Neuron (in vitro differentiated cells): Measurements from ENCODE around the gene SPEM2.

Source experiments
- H2AFZ ChIP-seq: one replicate; pipeline ENCODE4 v1.6.1; 2013; ENCODE audit warnings: low read depth, mild to moderate bottlenecking, inconsistent platforms, low read length, moderate library complexity
- H3K27me3 ChIP-seq: one replicate; pipeline ENCODE4 v1.6.1; 2013; ENCODE audit warnings: low read length; ENCODE audit not compliant: insufficient read depth
- H3K36me3 ChIP-seq: one replicate; pipeline ENCODE4 v1.6.1; 2013; ENCODE audit warnings: low read length; ENCODE audit not compliant: insufficient read depth
- H3K4me1 ChIP-seq: one replicate; pipeline ENCODE4 v1.6.1; 2013; ENCODE audit warnings: low read length; ENCODE audit not compliant: insufficient read depth
- H3K4me3 ChIP-seq: 2 replicates; pipeline ENCODE4 v1.5.1; 2013; ENCODE audit warnings: mild to moderate bottlenecking, low read length, moderate library complexity
- H3K9me3 ChIP-seq: one replicate; pipeline ENCODE4 v1.6.1; 2013; ENCODE audit warnings: low read length

SPEM2 gene

DNA sequence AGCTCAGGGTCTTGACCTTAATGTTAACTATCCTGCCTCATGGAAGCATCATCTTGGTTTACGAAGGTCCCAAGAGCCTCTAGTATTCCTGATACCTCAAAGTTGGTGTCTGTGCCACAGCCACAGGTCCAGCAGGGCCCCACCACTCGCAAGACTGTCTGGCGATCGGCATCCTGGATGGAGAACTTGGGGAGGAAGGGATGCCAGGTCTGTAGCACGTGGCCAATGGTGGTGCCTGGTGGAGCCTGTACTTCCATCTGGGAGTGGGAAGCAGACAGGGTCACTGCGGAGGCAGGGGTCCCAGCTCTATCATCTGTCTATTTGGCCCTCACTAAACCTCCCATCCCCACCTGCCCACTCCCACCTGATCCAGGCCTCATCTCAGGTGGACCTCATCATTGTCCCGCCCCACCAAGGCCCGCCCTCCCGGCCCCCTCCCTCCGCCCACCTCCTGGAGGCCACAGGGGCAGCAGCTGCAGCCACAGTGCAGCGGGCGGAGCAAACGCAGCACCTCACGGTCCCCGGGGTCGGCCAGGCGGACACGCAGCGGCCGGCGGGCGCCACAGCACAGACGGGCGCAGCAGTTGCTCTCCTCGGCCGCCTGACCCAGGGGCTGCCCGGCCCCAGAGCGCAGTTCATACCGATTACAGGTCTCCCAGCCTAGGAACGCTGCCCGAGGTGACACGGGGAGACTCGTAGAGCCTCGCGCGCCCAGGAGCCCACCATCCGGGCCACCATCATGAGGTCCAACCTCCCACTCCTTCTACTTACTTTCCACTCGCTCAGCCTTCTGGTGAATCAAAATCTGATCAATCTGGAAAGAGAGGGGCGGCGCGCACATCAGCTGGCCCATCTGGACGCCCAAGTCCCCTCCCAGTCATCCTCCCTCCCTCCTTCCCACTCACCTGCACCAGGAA is 32.5 kb upstream of the SPEM2 start:
- Histone ChIP-seq H3K4me3 (peak overlapping the region; percentile 62), H3K4me1 (peaks cover 11% of the 10 kb centered on the region), H3K27me3 (no peaks in the 10 kb centered on the region), H3K9me3 (no peaks in the 10 kb centered on the region), H3K36me3 (peaks cover 36% of the 10 kb centered on the region), H2AFZ (no peak overlapping the region)

DNA sequence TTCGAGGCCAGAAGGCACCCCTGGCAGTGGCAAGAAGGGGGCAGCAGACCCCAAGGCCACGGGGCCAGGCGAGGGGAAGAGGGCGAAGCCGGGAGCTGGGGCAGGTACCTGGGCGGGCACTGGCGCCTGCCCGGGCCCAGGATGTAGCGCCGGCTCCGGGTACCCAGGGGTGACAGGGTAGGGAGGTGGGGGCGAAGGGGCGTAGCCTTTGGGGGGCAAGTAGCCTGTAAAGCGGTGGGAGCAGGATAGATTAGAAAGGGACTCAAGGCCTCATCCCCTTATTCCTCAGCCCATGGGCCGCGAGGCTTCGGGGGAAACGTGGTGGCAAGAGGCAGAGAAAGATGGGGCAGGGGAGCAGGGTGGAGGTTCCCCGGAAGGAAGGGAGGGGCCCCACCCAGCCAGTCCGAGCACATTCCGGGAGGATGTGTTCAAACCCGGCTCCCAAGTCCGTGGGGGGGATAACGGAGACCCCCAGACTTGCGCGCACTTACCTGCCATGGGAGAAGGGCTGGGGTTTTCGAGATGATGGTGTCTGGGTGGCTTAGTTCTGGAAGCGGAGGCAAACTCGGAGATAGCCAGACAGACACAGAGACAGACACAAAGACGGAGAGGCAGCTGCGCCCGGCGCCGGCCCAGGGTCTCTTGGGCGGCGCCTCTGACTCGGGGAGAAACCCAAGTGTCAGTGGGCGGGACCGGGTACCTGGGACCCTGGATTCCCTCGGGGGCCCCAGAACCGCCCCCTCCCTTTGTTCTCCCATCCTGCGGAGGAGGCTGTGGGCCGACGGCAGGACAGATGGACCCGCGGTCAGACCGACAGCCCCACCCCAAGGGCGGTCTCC is 31.6 kb upstream of the SPEM2 start:
- Histone ChIP-seq H3K4me3 (peak overlapping the region; percentile 62), H3K4me1 (peaks cover 11% of the 10 kb centered on the region), H3K36me3 (peaks cover 30% of the 10 kb centered on the region), H2AFZ (peak overlapping the region; percentile 27), H3K27me3 (no peaks in the 10 kb centered on the region), H3K9me3 (no peaks in the 10 kb centered on the region)

DNA sequence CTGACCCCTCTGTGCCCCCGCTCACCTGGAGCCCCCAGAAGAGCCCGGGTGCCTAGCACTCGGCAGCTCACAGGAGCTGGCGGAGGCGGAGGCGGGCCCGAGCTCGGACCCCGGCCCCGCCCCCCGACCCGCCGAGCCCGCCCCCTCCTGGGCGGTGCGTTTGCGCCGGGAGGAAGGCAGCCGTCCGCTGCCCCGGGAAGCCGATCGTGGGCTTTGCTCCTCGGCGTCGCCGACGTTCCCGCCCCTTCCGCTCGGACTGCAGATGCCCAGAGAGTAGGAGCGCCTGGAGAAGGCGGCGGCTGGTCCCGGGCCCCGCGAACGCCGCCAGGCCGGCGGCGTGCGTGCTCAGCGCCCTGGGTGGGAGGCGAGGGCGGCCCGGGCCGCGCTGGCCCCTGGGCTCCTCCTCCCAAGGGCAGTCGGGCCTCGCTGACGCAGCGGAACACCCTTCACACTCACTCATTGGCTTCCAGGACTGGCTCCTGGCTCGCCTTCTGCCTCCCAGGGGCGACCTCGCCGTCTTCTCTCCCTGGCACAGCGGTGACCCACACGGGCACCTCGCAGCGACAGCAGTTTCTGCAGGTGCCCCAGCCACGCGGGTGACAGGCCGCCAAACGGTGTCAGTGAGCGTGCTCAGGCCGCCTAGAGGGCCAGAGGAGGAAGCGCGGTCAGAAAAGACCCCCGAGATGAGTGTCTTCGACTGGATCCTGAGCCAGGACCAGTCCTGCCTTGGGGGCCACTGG is 30.8 kb upstream of the SPEM2 start, which contains the start of gene PLSCR3:
PLSCR3 (minus strand) TSS at position 74 of the 740 bp plus-strand sequence. CDS start 415 bp downstream, outside the sequence.
- Histone ChIP-seq H3K4me3 (peak within 1 kb of the TSS; percentile 62), H2AFZ (peak within 1 kb of the TSS; percentile 27), H3K27me3 (no peaks in the 10 kb centered on the region), H3K4me1 (peaks cover 11% of the 10 kb centered on the region), H3K9me3 (no peaks in the 10 kb centered on the region), H3K36me3 (peaks cover 24% of the 10 kb centered on the region)

- Histone ChIP-seq H3K9me3 (no peaks in the 10 kb centered on the region), H3K27me3 (no peaks in the 10 kb centered on the region)
These were observed 29.3 kb upstream of the SPEM2 start for GRCh38 chr17:7396147-7396546.

DNA sequence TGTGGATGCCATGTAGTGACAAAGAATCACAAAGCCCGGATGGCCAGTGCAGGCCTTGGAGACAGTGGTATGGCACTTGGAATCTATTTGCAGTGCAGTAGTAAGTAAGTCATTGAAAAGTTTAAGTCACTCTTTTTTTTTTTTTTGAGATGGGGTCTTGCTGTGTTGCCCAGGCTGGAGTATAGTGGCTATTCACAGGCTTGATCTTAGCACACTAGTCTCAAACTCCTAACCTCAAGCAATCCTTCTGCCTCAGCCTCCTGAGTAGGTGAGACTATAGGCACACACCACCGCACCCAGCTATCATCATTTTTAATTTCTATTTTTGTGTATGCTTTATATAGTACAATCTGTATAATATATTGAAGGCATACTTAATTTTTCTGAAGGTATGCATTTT is 26.8 kb upstream of the SPEM2 start:
- H3K4me3 ChIP-seq, result no peak overlapping the region
- no peaks in the 10 kb centered on the region for H3K36me3 ChIP-seq
- H3K27me3 ChIP-seq, result no peaks in the 10 kb centered on the region
- H2AFZ ChIP-seq, result no peak overlapping the region
- H3K9me3 ChIP-seq, result no peaks in the 10 kb centered on the region
- H3K4me1 ChIP-seq, result peaks cover 20% of the 10 kb centered on the region

More at GRCh38 chr17:7396147-7396546, 29.3 kb upstream of the SPEM2 start:
- H3K4me3 ChIP-seq, result no peak overlapping the region
- H3K36me3 ChIP-seq, result peaks cover 9% of the 10 kb centered on the region
- no peak overlapping the region for H2AFZ ChIP-seq
- H3K4me1 ChIP-seq, result peaks cover 11% of the 10 kb centered on the region

- H3K9me3 ChIP-seq, result no peaks in the 10 kb centered on the region
- H2AFZ ChIP-seq, result no peak overlapping the region
- H3K27me3 ChIP-seq, result no peaks in the 10 kb centered on the region
- peaks cover 27% of the 10 kb centered on the region for H3K4me1 ChIP-seq
- peaks cover under 1% of the 10 kb centered on the region for H3K36me3 ChIP-seq
- peak overlapping the region; percentile 66 for H3K4me3 ChIP-seq
These were observed 22.2 kb upstream of the SPEM2 start for GRCh38 chr17:7403043-7403726.

DNA sequence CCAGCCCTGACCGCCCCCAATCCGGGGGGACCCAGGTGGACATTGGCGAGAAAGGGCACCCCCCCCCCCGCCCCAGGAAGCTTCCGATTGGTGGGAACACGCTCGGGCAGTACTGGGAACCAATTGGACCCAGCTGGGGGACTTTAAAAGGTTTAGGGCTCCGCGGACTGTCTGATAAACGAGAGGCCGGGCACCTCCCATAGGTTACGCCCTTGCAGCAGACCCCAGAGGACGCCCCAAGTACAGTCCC is 21.8 kb upstream of the SPEM2 start:
- no peak overlapping the region for H2AFZ ChIP-seq
- H3K27me3 ChIP-seq, result no peaks in the 10 kb centered on the region
- peaks cover 5% of the 10 kb centered on the region for H3K36me3 ChIP-seq
- H3K4me1 ChIP-seq, result peaks cover 27% of the 10 kb centered on the region
- peak overlapping the region; percentile 66 for H3K4me3 ChIP-seq
- H3K9me3 ChIP-seq, result no peaks in the 10 kb centered on the region

- Histone ChIP-seq H2AFZ (no peak within 1 kb of the TSS), H3K4me3 (peak within 1 kb of the TSS; percentile 66), H3K4me1 (peaks cover 27% of the 10 kb centered on the region), H3K27me3 (no peaks in the 10 kb centered on the region), H3K36me3 (peaks cover 10% of the 10 kb centered on the region), H3K9me3 (no peaks in the 10 kb centered on the region)
These were observed 21.3 kb upstream of the SPEM2 start, which contains the start of gene TMEM256 for GRCh38 chr17:7403977-7404736. Gene TMEM256, minus strand, starts transcription at chr17:7404097. Its CDS starts 13 bp downstream, at chr17:7404084.

GRCh38 chr17:7404737-7405349 is 20.6 kb upstream of the SPEM2 start:
- Histone ChIP-seq H3K4me3 (peak overlapping the region; percentile 64), H2AFZ (no peak overlapping the region), H3K36me3 (peaks cover 17% of the 10 kb centered on the region), H3K27me3 (no peaks in the 10 kb centered on the region), H3K9me3 (no peaks in the 10 kb centered on the region), H3K4me1 (peaks cover 27% of the 10 kb centered on the region)

- Histone ChIP-seq H3K4me1 (peaks cover 27% of the 10 kb centered on the region), H3K27me3 (no peaks in the 10 kb centered on the region), H3K36me3 (peaks cover 24% of the 10 kb centered on the region), H2AFZ (no peak overlapping the region), H3K4me3 (peak overlapping the region; percentile 64), H3K9me3 (no peaks in the 10 kb centered on the region)
These were observed 19.8 kb upstream of the SPEM2 start for GRCh38 chr17:7405350-7406234.
